ENCODE data around the gene CENPC.

- TF ChIP-seq EZH2 (IDR thresholded peaks at IDR 0.05; ENCODE audit: low read length), result no peak
- no peak for TF ChIP-seq CTCF (optimal IDR thresholded peaks at IDR 0.05 in 1 of 3, IDR thresholded peaks at IDR 0.05 in 1 of 3, conservative IDR thresholded peaks at IDR 0.05 in 1 of 3; ENCODE audit: extremely low read depth in 1 of 3, insufficient read depth in 2 of 3, low read length in 3 of 3)
These were observed 30.8 kb upstream of the CENPC start for GRCh38 chr4:67576059-67576466.
